ENCODE results near the gene ZSCAN32.

Gene ZSCAN32

DNA sequence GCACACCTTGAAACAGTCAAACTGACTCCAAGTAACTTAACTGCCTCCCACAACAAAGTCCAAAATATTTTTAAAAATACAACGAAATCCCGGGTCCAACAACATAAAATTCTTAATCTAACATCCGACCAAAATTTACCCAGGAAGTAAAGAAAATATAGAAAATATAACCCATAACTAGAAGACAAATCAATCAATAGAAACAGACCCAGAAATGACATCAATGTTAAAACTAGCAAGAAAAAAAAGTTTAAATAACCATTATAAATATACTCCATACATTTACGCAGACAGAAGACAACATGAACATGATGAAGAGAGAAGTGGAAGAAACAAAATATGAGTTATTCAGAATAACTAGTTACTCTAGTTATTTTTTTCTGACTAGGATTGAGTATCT, 38.8 kb upstream of the ZSCAN32 start:
- no peaks in the 10 kb centered on the region for H3K9me3 ChIP-seq (ENCODE audit: low read length)

DNA sequence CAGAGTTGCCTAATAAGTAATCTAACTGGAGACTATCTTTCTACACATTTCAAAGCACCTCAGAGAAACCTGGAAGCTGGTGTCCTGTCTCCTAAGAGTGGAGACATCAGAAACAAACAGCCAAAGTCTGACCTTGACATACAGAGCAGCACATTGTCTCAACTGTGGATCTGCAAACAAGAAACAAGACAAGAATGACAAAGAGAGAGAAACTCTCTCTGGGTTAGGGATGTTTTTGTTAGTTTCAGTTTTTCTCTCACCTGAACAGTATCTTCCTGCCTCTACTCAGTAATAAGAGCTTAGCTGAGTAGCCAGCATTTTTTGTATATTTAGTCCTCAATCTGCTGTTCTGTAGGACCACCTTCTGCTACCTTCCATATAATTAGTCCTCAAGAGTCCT, 33.6 kb upstream of the ZSCAN32 start:
- no peaks in the 10 kb centered on the region for H3F3A ChIP-seq (ENCODE audit: insufficient read depth, low read length)

More for the DNA sequence above, 38.8 kb upstream of the ZSCAN32 start:
- Histone ChIP-seq H3K4me3 (ENCODE audit: low read depth, low read length, poor library complexity, severe bottlenecking) (no peak overlapping the region), H3K27me3 (ENCODE audit: insufficient read depth, low read length) (no peaks in the 10 kb centered on the region; the same call in 1 of the 2 replicates), H3K4me2 (ENCODE audit: low read length) (no peak overlapping the region), H3K9me2 (ENCODE audit: low read depth, low read length) (no peaks in the 10 kb centered on the region), H4K20me1 (ENCODE audit: insufficient read depth, low read length) (no peaks in the 10 kb centered on the region), H3K4me1 (ENCODE audit: insufficient read depth, low read length, severe bottlenecking) (peaks cover 10% of the 10 kb centered on the region), H3F3A (ENCODE audit: insufficient read depth, low read length) (no peaks in the 10 kb centered on the region), H3K27ac (ENCODE audit: low read depth, low read length, poor library complexity, severe bottlenecking) (no peak overlapping the region), H3K36me3 (ENCODE audit: insufficient read depth, low read length) (peaks cover 40% of the 10 kb centered on the region), H3K9ac (ENCODE audit: low read length) (no peak overlapping the region), H3K79me2 (ENCODE audit: insufficient read depth, low read length) (peaks cover 4% of the 10 kb centered on the region; the same call in 1 of the 2 replicates), H2AFZ (ENCODE audit: low read length) (no peak overlapping the region)
- no peak for TF ChIP-seq EZH2 (IDR thresholded peaks at IDR 0.05; ENCODE audit: borderline replicate concordance, low read length)
- TF ChIP-seq, protein P1, sequence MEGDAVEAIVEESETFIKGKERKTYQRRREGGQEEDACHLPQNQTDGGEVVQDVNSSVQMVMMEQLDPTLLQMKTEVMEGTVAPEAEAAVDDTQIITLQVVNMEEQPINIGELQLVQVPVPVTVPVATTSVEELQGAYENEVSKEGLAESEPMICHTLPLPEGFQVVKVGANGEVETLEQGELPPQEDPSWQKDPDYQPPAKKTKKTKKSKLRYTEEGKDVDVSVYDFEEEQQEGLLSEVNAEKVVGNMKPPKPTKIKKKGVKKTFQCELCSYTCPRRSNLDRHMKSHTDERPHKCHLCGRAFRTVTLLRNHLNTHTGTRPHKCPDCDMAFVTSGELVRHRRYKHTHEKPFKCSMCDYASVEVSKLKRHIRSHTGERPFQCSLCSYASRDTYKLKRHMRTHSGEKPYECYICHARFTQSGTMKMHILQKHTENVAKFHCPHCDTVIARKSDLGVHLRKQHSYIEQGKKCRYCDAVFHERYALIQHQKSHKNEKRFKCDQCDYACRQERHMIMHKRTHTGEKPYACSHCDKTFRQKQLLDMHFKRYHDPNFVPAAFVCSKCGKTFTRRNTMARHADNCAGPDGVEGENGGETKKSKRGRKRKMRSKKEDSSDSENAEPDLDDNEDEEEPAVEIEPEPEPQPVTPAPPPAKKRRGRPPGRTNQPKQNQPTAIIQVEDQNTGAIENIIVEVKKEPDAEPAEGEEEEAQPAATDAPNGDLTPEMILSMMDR (IDR thresholded peaks at IDR 0.05; ENCODE audit: low read length): no peak

DNA sequence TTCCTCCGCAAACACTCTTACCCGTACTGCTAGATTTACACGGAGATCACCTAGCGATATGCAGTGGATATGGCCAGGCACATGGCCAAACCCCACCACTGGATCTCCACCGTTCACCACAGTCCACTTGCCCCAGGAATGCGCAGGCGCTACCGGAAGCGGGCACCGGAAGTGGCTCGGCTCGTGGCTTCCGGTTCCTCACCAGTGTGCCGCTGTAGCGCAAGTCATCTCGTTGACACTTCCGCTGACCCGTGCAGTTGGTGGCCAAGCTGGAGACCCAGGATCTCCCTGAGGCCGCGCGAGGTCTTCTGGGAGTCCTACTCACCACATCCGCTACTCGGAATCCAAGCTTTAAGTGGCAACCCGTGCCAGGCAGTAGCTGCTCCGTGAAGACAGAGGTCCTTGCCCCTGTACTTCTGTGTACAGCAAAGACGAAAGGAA, 31.0 kb upstream of the ZSCAN32 start:
- no peaks in the 10 kb centered on the region for H4K20me1 ChIP-seq (ENCODE audit: insufficient read depth, low read length)
- H3K4me1 ChIP-seq (ENCODE audit: insufficient read depth, low read length, severe bottlenecking): no peaks in the 10 kb centered on the region
- no peaks in the 10 kb centered on the region for H3K79me2 ChIP-seq (ENCODE audit: insufficient read depth, low read length)
- no peak overlapping the region; the same call in 1 of the 2 replicates for H3K4me2 ChIP-seq (ENCODE audit: low read length)
- H3F3A ChIP-seq (ENCODE audit: insufficient read depth, low read length): no peaks in the 10 kb centered on the region
- H3K4me3 ChIP-seq (ENCODE audit: low read depth, low read length, poor library complexity, severe bottlenecking): peak overlapping the region; percentile 19
- no peak overlapping the region for H3K9ac ChIP-seq (ENCODE audit: low read length)
- H3K9me2 ChIP-seq (ENCODE audit: low read depth, low read length): no peaks in the 10 kb centered on the region
- peaks cover 22% of the 10 kb centered on the region for H3K36me3 ChIP-seq (ENCODE audit: insufficient read depth, low read length)
- no peak for TF ChIP-seq EZH2 (IDR thresholded peaks at IDR 0.05; ENCODE audit: borderline replicate concordance, low read length)
- TF ChIP-seq, protein P1 (IDR thresholded peaks at IDR 0.05; ENCODE audit: low read length): no peak
- H3K9me3 ChIP-seq (ENCODE audit: low read length): peaks cover 9% of the 10 kb centered on the region; the same call in 1 of the 2 replicates
- H3K27ac ChIP-seq (ENCODE audit: low read depth, low read length, poor library complexity, severe bottlenecking): no peak overlapping the region
- H3K27me3 ChIP-seq (ENCODE audit: insufficient read depth, low read length): no peaks in the 10 kb centered on the region
- no peak overlapping the region for H2AFZ ChIP-seq (ENCODE audit: low read length)

More for the DNA sequence above, 33.6 kb upstream of the ZSCAN32 start:
- Histone ChIP-seq H3K27ac (ENCODE audit: low read depth, low read length, poor library complexity, severe bottlenecking) (no peak overlapping the region), H3K9ac (ENCODE audit: low read length) (no peak overlapping the region), H3K4me2 (ENCODE audit: low read length) (no peak overlapping the region), H3K9me2 (ENCODE audit: low read depth, low read length) (no peaks in the 10 kb centered on the region), H3K27me3 (ENCODE audit: insufficient read depth, low read length) (no peaks in the 10 kb centered on the region), H4K20me1 (ENCODE audit: insufficient read depth, low read length) (no peaks in the 10 kb centered on the region), H3K4me1 (ENCODE audit: insufficient read depth, low read length, severe bottlenecking) (no peaks in the 10 kb centered on the region), H2AFZ (ENCODE audit: low read length) (no peak overlapping the region), H3K79me2 (ENCODE audit: insufficient read depth, low read length) (no peaks in the 10 kb centered on the region), H3K4me3 (ENCODE audit: low read depth, low read length, poor library complexity, severe bottlenecking) (no peak overlapping the region), H3K9me3 (ENCODE audit: low read length) (peaks cover 9% of the 10 kb centered on the region; the same call in 1 of the 2 replicates), H3K36me3 (ENCODE audit: insufficient read depth, low read length) (peaks cover 34% of the 10 kb centered on the region)
- TF ChIP-seq, protein P1 (IDR thresholded peaks at IDR 0.05; ENCODE audit: low read length): no peak
- no peak for TF ChIP-seq EZH2 (IDR thresholded peaks at IDR 0.05; ENCODE audit: borderline replicate concordance, low read length)
